ENCODE data around the gene TP73. TPM values are rescaled to one million over a fixed set of nuclear protein-coding genes. Genes with fewer than 3 reads are reported as not detected.

TP73 gene
- total RNA-seq, 2 donors from 2014 or later, result 0.29 to 0.42 TPM

- intact Hi-C loops (cut with DNase I), result no loop called here
- H3K9me3 ChIP-seq, result no peaks in the 10 kb centered on the region
- no peak overlapping the region for H3K27ac ChIP-seq
- DNase-seq, result no peak
- no peaks in the 10 kb centered on the region for H3K36me3 ChIP-seq
- TF ChIP-seq CTCF (IDR thresholded peaks at IDR 0.05), result no peak
- H3K27me3 ChIP-seq, result no peaks in the 10 kb centered on the region
- H3K9ac ChIP-seq (ENCODE audit: low read depth in 2 of 2, low read length in 2 of 2), result no peak overlapping the region
- H3K4me1 ChIP-seq, result peaks cover 11% of the 10 kb centered on the region
- no peak overlapping the region for H3K4me3 ChIP-seq
Measured at GRCh38 chr1:3774276-3774945, 122.1 kb downstream of the TP73 start.

- Histone ChIP-seq H3K9me3 (no peaks in the 10 kb centered on the region), H3K4me3 (no peak overlapping the region), H3K27ac (no peak overlapping the region), H3K4me1 (peaks cover 11% of the 10 kb centered on the region), H3K27me3 (no peaks in the 10 kb centered on the region), H3K36me3 (no peaks in the 10 kb centered on the region), H3K9ac (ENCODE audit: low read depth in 2 of 2, low read length in 2 of 2) (peak overlapping the region in 1 of 2 donors; percentile 7)
- TF ChIP-seq CTCF (IDR thresholded peaks at IDR 0.05), result no peak
- DNase-seq, result no peak
- intact Hi-C loops (cut with DNase I), result no loop called here
Measured at GRCh38 chr1:3774946-3775489, 122.7 kb downstream of the TP73 start.

DNA sequence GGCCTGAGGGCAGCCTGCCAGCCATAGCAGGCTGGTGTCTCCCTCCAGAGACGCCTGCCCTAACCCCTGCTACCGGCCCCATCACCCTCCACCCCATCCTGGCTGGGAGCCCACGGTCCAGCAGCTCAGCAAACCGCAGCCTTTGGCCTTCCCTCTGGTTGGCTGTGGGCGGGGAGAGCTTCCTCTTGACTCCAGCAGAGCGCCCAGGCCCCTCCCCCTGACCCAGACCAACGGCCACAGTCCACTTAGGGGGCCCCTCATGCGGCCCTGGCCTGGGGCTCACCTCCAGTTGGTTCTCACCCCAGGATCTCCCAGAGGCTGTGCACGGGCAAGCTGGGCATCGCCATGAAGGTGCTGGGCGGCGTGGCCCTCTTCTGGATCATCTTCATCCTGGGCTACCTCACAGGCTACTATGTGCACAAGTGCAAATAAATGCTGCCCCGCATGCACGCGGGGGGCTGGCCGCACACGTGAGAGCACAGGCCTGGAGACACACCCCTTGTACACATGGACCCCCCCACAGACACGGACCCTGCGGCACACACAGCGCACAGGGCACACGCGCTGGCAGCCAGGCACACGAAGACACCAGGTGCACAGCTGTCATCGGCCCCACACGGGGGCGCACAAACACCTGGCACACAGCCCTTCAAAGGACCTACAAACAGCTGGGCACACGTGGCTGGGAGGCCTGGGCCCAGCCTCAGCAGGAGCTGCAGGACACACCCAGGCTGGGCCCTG, 123.3 kb downstream of the TP73 start:
- Histone ChIP-seq H3K4me3 (no peak overlapping the region), H3K27me3 (no peaks in the 10 kb centered on the region), H3K36me3 (no peaks in the 10 kb centered on the region), H3K4me1 (peaks cover 11% of the 10 kb centered on the region), H3K9ac (ENCODE audit: low read depth in 2 of 2, low read length in 2 of 2) (peak overlapping the region in 1 of 2 donors; percentile 7), H3K9me3 (no peaks in the 10 kb centered on the region), H3K27ac (no peak overlapping the region)
- intact Hi-C loops (cut with DNase I), result no loop called here
- peak; percentile 67 for DNase-seq
- peak; percentile 30 for TF ChIP-seq CTCF (IDR thresholded peaks at IDR 0.05)

GRCh38 chr1:3776231-3776961, 124.1 kb downstream of the TP73 start:
- intact Hi-C loops (cut with DNase I), result no loop called here
- Histone ChIP-seq H3K36me3 (no peaks in the 10 kb centered on the region), H3K4me3 (no peak overlapping the region), H3K9me3 (no peaks in the 10 kb centered on the region), H3K9ac (ENCODE audit: low read depth in 2 of 2, low read length in 2 of 2) (no peak overlapping the region), H3K4me1 (peaks cover 11% of the 10 kb centered on the region), H3K27ac (no peak overlapping the region), H3K27me3 (no peaks in the 10 kb centered on the region)
- no peak for TF ChIP-seq CTCF (IDR thresholded peaks at IDR 0.05)
- DNase-seq, result no peak

GRCh38 chr1:3777078-3777547, 124.8 kb downstream of the TP73 start:
- H3K36me3 ChIP-seq, result peaks cover 3% of the 10 kb centered on the region
- H3K27ac ChIP-seq, result no peak overlapping the region
- no peak overlapping the region for H3K9ac ChIP-seq (ENCODE audit: low read depth in 2 of 2, low read length in 2 of 2)
- intact Hi-C loops (cut with DNase I), result no loop called here
- no peak for DNase-seq
- TF ChIP-seq CTCF (IDR thresholded peaks at IDR 0.05), result no peak
- peaks cover 11% of the 10 kb centered on the region for H3K4me1 ChIP-seq
- no peaks in the 10 kb centered on the region for H3K9me3 ChIP-seq
- H3K4me3 ChIP-seq, result no peak overlapping the region
- no peaks in the 10 kb centered on the region for H3K27me3 ChIP-seq

Measured in colonic mucosa (tissue), 4 donors.